Measurements from ENCODE around the gene SLC35B1. TPM values are rescaled to one million over a fixed set of nuclear protein-coding genes. Genes with fewer than 3 reads are reported as not detected.
"Not testable (repeated sequence)": the region's sequence is repeated elsewhere in the genome, so short reads cannot be mapped to it uniquely, and the experiment has no call there.

SLC35B1 gene
- total RNA-seq, 4 donors from 2014 or later: 23.5 to 73.3 (median 56.2) TPM

DNA sequence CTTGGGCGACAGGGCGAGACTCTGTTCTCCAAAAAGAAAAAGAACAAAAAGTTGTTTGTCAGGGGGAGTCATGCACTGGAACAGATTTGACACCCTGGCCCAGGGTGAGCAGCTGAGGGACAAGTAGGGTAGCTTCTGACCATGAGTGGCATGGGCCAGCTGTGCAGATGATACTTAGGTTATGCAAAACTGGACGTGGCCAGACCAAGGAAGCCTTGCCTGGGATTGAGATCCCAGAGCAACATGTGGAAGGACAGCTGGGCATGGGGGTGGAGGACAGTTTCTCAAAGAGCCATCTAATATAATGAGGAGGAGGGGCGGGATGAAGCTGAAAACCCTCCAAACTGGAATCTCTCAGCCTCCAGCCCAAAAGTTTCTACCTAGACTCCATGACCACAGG lies 19.6 kb upstream of the SLC35B1 start:
- Histone ChIP-seq H3K27ac (peak overlapping the region in 1 of 4 donors; percentile 79), H3K4me3 (no peak overlapping the region), H3K9me3 (no peaks in the 10 kb centered on the region), H3K27me3 (no peaks in the 10 kb centered on the region), H3K36me3 (peaks cover 0 to under 1% (median 0%) of the 10 kb centered on the region in 4 donors), H3K4me1 (peaks cover 18 to 57% (median 21%) of the 10 kb centered on the region in 4 donors)
- TF ChIP-seq POLR2A (IDR thresholded peaks at IDR 0.05) (no peak), POLR2AphosphoS5 (IDR thresholded peaks at IDR 0.05) (no peak), EP300 (IDR thresholded peaks at IDR 0.05; ENCODE audit: low read depth) (no peak)
- TF ChIP-seq, protein P1, sequence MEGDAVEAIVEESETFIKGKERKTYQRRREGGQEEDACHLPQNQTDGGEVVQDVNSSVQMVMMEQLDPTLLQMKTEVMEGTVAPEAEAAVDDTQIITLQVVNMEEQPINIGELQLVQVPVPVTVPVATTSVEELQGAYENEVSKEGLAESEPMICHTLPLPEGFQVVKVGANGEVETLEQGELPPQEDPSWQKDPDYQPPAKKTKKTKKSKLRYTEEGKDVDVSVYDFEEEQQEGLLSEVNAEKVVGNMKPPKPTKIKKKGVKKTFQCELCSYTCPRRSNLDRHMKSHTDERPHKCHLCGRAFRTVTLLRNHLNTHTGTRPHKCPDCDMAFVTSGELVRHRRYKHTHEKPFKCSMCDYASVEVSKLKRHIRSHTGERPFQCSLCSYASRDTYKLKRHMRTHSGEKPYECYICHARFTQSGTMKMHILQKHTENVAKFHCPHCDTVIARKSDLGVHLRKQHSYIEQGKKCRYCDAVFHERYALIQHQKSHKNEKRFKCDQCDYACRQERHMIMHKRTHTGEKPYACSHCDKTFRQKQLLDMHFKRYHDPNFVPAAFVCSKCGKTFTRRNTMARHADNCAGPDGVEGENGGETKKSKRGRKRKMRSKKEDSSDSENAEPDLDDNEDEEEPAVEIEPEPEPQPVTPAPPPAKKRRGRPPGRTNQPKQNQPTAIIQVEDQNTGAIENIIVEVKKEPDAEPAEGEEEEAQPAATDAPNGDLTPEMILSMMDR (IDR thresholded peaks at IDR 0.05): no peak
- 92 to 100% methylated on average over 2 to 4 of the region's 4 CpGs for WGBS, 2 donors (ENCODE audit: low coverage in 1 of 2)
- DNase-seq: no peak
- intact Hi-C loops (cut with DNase I; ENCODE audit: low total_unique reads): no loop called here
- in situ Hi-C loops (cut with MboI; ENCODE audit: low pct_ligation_motif_present in 1 of 4, low pct_unique_long_range_greater_than_20kb in 1 of 4, low sequenced_read_pairs in 3 of 4): no loop called here

GRCh38 chr17:49725452-49726130 lies 17.8 kb upstream of the SLC35B1 start:
- in situ Hi-C loops (cut with MboI; ENCODE audit: low pct_ligation_motif_present in 1 of 4, low pct_unique_long_range_greater_than_20kb in 1 of 4, low sequenced_read_pairs in 3 of 4) (no loop called here), intact Hi-C loops (cut with DNase I; ENCODE audit: low total_unique reads) (no loop called here)
- peaks cover 11 to 52% (median 16%) of the 10 kb centered on the region in 4 donors for H3K4me1 ChIP-seq
- H3K36me3 ChIP-seq: peaks cover 0 to 7% (median 0%) of the 10 kb centered on the region in 4 donors
- H3K9me3 ChIP-seq: no peaks in the 10 kb centered on the region
- H3K27me3 ChIP-seq: no peaks in the 10 kb centered on the region
- H3K4me3 ChIP-seq: no peak overlapping the region
- no peak for DNase-seq
- TF ChIP-seq EP300 (IDR thresholded peaks at IDR 0.05; ENCODE audit: low read depth) (no peak), POLR2A (IDR thresholded peaks at IDR 0.05) (no peak), POLR2AphosphoS5 (IDR thresholded peaks at IDR 0.05) (no peak)
- TF ChIP-seq, protein P1 (IDR thresholded peaks at IDR 0.05): no peak
- WGBS, 2 donors (ENCODE audit: low coverage in 1 of 2): 66 to 83% methylated on average over 4 to 7 of the region's 7 CpGs
- peak overlapping the region in 2 of 4 donors; percentile 77 to 79 for H3K27ac ChIP-seq

DNA sequence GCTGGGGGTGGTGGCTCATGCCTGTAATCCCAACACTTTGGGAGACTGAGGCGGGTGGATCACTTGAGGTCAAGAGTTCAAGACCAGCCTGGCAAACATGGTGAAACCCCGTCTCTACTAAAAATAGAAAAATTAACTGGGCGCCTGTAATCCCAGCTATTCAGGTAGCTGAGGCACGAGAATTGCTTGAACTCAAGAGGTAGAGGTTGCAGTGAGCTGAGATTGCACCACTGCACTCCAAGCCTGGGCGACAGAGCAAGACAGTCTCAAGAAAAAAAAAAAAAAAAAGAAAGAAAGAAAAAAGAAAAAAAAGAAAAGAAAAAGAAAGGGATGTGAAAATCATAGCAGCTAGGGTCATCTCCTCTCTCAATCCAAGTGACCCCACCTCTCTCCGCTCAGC lies 16.8 kb upstream of the SLC35B1 start:
- Histone ChIP-seq H3K4me1 (peaks cover 7 to 42% (median 12%) of the 10 kb centered on the region in 4 donors), H3K27ac (peak overlapping the region; percentile 53 to 79 (median 70))
- intact Hi-C loops (cut with DNase I; ENCODE audit: low total_unique reads); H3K36me3 ChIP-seq; H3K4me3 ChIP-seq; H3K9me3 ChIP-seq; DNase-seq; H3K27me3 ChIP-seq: not testable (repeated sequence)
- in situ Hi-C loops (cut with MboI; ENCODE audit: low pct_ligation_motif_present in 1 of 4, low pct_unique_long_range_greater_than_20kb in 1 of 4, low sequenced_read_pairs in 3 of 4): loop anchor here in 1 of 4 donors (25.0 kb wide), 1 partner anchor 312 kb away; the partner anchor contains the start of gene PHB1
- WGBS, 2 donors (ENCODE audit: low coverage in 1 of 2): 82 to 87% methylated on average over 4 to 6 of the region's 6 CpGs

DNA sequence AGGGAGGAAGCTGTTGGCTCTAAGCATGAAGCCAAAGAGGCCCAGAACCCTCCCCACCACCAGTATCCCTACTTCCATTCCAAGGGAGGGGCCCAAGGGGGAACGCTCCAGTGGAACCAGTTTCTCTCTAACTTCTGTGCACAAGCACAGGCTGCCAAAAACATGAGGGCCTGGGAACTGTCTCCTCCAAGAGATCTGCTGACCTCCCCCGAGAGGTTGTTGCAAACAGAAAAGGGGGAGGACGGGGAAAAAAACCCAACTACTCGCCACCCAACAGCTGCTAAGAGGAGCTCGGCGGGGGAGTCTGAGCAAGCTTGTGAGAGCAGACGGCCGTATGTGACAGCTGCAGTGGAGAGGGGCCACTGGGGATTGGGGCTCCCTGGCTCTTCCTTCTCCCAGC lies 15.7 kb upstream of the SLC35B1 start:
- peaks cover 6 to 32% (median 12%) of the 10 kb centered on the region in 4 donors for H3K4me1 ChIP-seq
- H3K27me3 ChIP-seq: no peaks in the 10 kb centered on the region
- intact Hi-C loops (cut with DNase I; ENCODE audit: low total_unique reads): no loop called here
- peak; percentile 35 for DNase-seq
- no peak overlapping the region for H3K4me3 ChIP-seq
- H3K27ac ChIP-seq: peak overlapping the region; percentile 53 to 79 (median 70)
- peaks cover 0 to 7% (median 2%) of the 10 kb centered on the region in 4 donors for H3K36me3 ChIP-seq
- in situ Hi-C loops (cut with MboI; ENCODE audit: low pct_ligation_motif_present in 1 of 4, low pct_unique_long_range_greater_than_20kb in 1 of 4, low sequenced_read_pairs in 3 of 4): loop anchor here in 1 of 4 donors (25.0 kb wide), 1 partner anchor 311 kb away; the partner anchor contains the start of gene PHB1
- 31 to 70% methylated on average over 7 to 8 of the region's 8 CpGs for WGBS, 2 donors (ENCODE audit: low coverage in 1 of 2)
- H3K9me3 ChIP-seq: no peaks in the 10 kb centered on the region
- TF ChIP-seq POLR2AphosphoS5 (IDR thresholded peaks at IDR 0.05) (peak in 2 of 3 donors; percentile 25 to 28), EP300 (IDR thresholded peaks at IDR 0.05; ENCODE audit: low read depth) (no peak)
- TF ChIP-seq, protein P1 (IDR thresholded peaks at IDR 0.05): no peak
